Measurements from ENCODE around the gene PNO1.
A peak's percentile ranks its signal among the peaks of the same experiment; 100 is the strongest.

The PNO1 gene

GRCh38 chr2:68218343-68218901, 60.7 kb downstream of the PNO1 start:
- in situ Hi-C loops (cut with MboI; ENCODE audit: low sequenced_read_pairs, unreplicated experiment) = no loop called here
- no peak for DNase-seq (ENCODE audit: low spot score)
- TF ChIP-seq, protein P1, sequence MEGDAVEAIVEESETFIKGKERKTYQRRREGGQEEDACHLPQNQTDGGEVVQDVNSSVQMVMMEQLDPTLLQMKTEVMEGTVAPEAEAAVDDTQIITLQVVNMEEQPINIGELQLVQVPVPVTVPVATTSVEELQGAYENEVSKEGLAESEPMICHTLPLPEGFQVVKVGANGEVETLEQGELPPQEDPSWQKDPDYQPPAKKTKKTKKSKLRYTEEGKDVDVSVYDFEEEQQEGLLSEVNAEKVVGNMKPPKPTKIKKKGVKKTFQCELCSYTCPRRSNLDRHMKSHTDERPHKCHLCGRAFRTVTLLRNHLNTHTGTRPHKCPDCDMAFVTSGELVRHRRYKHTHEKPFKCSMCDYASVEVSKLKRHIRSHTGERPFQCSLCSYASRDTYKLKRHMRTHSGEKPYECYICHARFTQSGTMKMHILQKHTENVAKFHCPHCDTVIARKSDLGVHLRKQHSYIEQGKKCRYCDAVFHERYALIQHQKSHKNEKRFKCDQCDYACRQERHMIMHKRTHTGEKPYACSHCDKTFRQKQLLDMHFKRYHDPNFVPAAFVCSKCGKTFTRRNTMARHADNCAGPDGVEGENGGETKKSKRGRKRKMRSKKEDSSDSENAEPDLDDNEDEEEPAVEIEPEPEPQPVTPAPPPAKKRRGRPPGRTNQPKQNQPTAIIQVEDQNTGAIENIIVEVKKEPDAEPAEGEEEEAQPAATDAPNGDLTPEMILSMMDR (IDR thresholded peaks at IDR 0.05; ENCODE audit: borderline replicate concordance, control extremely low read depth, extremely low read depth, insufficient read depth, missing control alignments) = no peak

GRCh38 chr2:68222287-68222686, 64.6 kb downstream of the PNO1 start:
- in situ Hi-C loops (cut with MboI; ENCODE audit: low sequenced_read_pairs, unreplicated experiment) = no loop called here
- DNase-seq (ENCODE audit: low spot score) = no peak
- TF ChIP-seq, protein P1 (IDR thresholded peaks at IDR 0.05; ENCODE audit: borderline replicate concordance, control extremely low read depth, extremely low read depth, insufficient read depth, missing control alignments) = no peak

GRCh38 chr2:68223419-68223818, 65.7 kb downstream of the PNO1 start:
- DNase-seq (ENCODE audit: low spot score) = no peak
- in situ Hi-C loops (cut with MboI; ENCODE audit: low sequenced_read_pairs, unreplicated experiment) = no loop called here
- TF ChIP-seq, protein P1 (IDR thresholded peaks at IDR 0.05; ENCODE audit: borderline replicate concordance, control extremely low read depth, extremely low read depth, insufficient read depth, missing control alignments) = no peak

DNA sequence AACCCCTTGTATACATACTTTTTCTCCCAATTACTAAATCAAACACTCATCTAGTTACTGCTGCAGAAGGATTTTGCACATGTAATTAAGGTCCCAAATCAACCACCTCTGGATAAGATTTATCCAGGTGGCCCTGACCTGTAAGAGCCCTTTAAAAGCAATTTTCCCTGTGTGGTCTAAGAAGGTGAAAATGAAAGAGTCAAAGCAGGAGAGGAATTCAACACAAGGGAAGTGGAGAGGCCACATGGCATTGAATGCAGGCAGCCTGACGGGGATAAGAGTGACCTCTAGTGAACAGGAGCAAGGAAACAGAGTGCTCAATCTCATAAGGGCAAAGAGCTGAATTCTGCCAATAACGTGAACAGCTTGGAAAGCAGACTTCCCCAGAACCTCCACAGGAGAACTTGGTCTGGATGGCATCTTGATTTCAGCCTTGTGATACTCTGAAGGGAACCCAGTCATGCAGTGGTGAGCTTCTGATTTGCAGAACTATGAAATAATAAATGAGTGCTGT, 67.5 kb downstream of the PNO1 start:
- TF ChIP-seq, protein P1 (IDR thresholded peaks at IDR 0.05; ENCODE audit: borderline replicate concordance, control extremely low read depth, extremely low read depth, insufficient read depth, missing control alignments) = peak; percentile 33
- in situ Hi-C loops (cut with MboI; ENCODE audit: low sequenced_read_pairs, unreplicated experiment) = no loop called here
- DNase-seq (ENCODE audit: low spot score) = no peak
